ENCODE data around the gene ZNF526.

- no peak for TF ChIP-seq CTCF (conservative IDR thresholded peaks at IDR 0.05; ENCODE audit: low read depth, low read length)
- no peak for TF ChIP-seq EZH2 (IDR thresholded peaks at IDR 0.05; ENCODE audit: borderline replicate concordance, low read depth, low read length, poor library complexity, severe bottlenecking)
These were observed 17.7 kb upstream of the ZNF526 start for GRCh38 chr19:42202290-42202880.

All from A673 (cell line).